ENCODE measurements around the gene CDCP2. TPM values are rescaled to one million over a fixed set of nuclear protein-coding genes. Genes with fewer than 3 reads are reported as not detected.

CDCP2 gene
- total RNA-seq, 1 donor from 2014 or later = not detected

- Mint-ChIP-seq H3K4me1 (ENCODE audit: low read depth, unreplicated experiment) (peaks cover 4% of the 10 kb centered on the region), H3K27ac (ENCODE audit: unreplicated experiment) (no peak overlapping the region), H3K27me3 (ENCODE audit: low read depth, unreplicated experiment) (peaks cover 13% of the 10 kb centered on the region), H3K4me3 (ENCODE audit: unreplicated experiment) (no peak overlapping the region), H3K36me3 (ENCODE audit: low read depth, unreplicated experiment) (no peaks in the 10 kb centered on the region), H3K9me3 (ENCODE audit: unreplicated experiment) (peaks cover 3% of the 10 kb centered on the region)
- no peaks in the 10 kb centered on the region for H3K36me3 ChIP-seq (ENCODE audit: insufficient read depth, low read length)
- no peak overlapping the region for H3K4me2 ChIP-seq (ENCODE audit: low read length)
- no peak for DNase-seq (ENCODE audit: low read depth)
- H3K4me1 ChIP-seq (ENCODE audit: insufficient read depth, low read length) = no peaks in the 10 kb centered on the region
- FAIRE-seq = no peak
- no peak overlapping the region for H3K4me3 ChIP-seq (ENCODE audit: insufficient read depth, low read depth, low read length)
- H3K79me2 ChIP-seq (ENCODE audit: insufficient read depth, low read length) = no peaks in the 10 kb centered on the region
- H4K20me1 ChIP-seq (ENCODE audit: insufficient read depth, low read length) = no peaks in the 10 kb centered on the region
- H3K27me3 ChIP-seq (ENCODE audit: insufficient read depth, low read length) = no peaks in the 10 kb centered on the region
- H3K27ac ChIP-seq (ENCODE audit: low read depth, low read length) = no peak overlapping the region
- TF ChIP-seq EZH2 (IDR thresholded peaks at IDR 0.05; ENCODE audit: insufficient read depth, low read length) = no peak
- no peak for TF ChIP-seq CTCF (IDR thresholded peaks at IDR 0.05; ENCODE audit: insufficient read depth, low read depth, low read length)
- H2AFZ ChIP-seq (ENCODE audit: low read depth, low read length) = no peak overlapping the region
- no peaks in the 10 kb centered on the region for H3K9me3 ChIP-seq (ENCODE audit: insufficient read depth, low read depth, low read length)
- H3K9ac ChIP-seq (ENCODE audit: low read length) = no peak overlapping the region
Measured at GRCh38 chr1:54109129-54110090, 43.4 kb downstream of the CDCP2 start.

GRCh38 chr1:54108156-54108555 lies 44.6 kb downstream of the CDCP2 start:
- no peak overlapping the region for H3K4me2 ChIP-seq (ENCODE audit: low read length)
- H3K79me2 ChIP-seq (ENCODE audit: insufficient read depth, low read length) = no peaks in the 10 kb centered on the region
- no peak for TF ChIP-seq CTCF (IDR thresholded peaks at IDR 0.05; ENCODE audit: insufficient read depth, low read depth, low read length)
- TF ChIP-seq EZH2 (IDR thresholded peaks at IDR 0.05; ENCODE audit: insufficient read depth, low read length) = no peak
- H3K9me3 ChIP-seq (ENCODE audit: insufficient read depth, low read depth, low read length) = no peaks in the 10 kb centered on the region
- FAIRE-seq = no peak
- Mint-ChIP-seq H3K4me3 (ENCODE audit: unreplicated experiment) (no peak overlapping the region), H3K36me3 (ENCODE audit: low read depth, unreplicated experiment) (no peaks in the 10 kb centered on the region), H3K27ac (ENCODE audit: unreplicated experiment) (no peak overlapping the region), H3K9me3 (ENCODE audit: unreplicated experiment) (peaks cover 3% of the 10 kb centered on the region), H3K4me1 (ENCODE audit: low read depth, unreplicated experiment) (peaks cover 4% of the 10 kb centered on the region), H3K27me3 (ENCODE audit: low read depth, unreplicated experiment) (peaks cover 11% of the 10 kb centered on the region)
- H3K27me3 ChIP-seq (ENCODE audit: insufficient read depth, low read length) = no peaks in the 10 kb centered on the region
- H3K4me3 ChIP-seq (ENCODE audit: insufficient read depth, low read depth, low read length) = no peak overlapping the region
- DNase-seq (ENCODE audit: low read depth) = no peak
- no peak overlapping the region for H3K27ac ChIP-seq (ENCODE audit: low read depth, low read length)
- no peak overlapping the region for H3K9ac ChIP-seq (ENCODE audit: low read length)
- H3K4me1 ChIP-seq (ENCODE audit: insufficient read depth, low read length) = no peaks in the 10 kb centered on the region
- no peaks in the 10 kb centered on the region for H4K20me1 ChIP-seq (ENCODE audit: insufficient read depth, low read length)
- H2AFZ ChIP-seq (ENCODE audit: low read depth, low read length) = no peak overlapping the region
- no peaks in the 10 kb centered on the region for H3K36me3 ChIP-seq (ENCODE audit: insufficient read depth, low read length)

- no peak overlapping the region for H2AFZ ChIP-seq (ENCODE audit: low read depth, low read length)
- FAIRE-seq = peak; percentile 92
- no peaks in the 10 kb centered on the region for H3K4me1 ChIP-seq (ENCODE audit: insufficient read depth, low read length)
Measured at GRCh38 chr1:54107131-54107530, 45.7 kb downstream of the CDCP2 start.

More at GRCh38 chr1:54107131-54107530, 45.7 kb downstream of the CDCP2 start:
- peak; percentile 16 for TF ChIP-seq CTCF (IDR thresholded peaks at IDR 0.05; ENCODE audit: insufficient read depth, low read depth, low read length)
- TF ChIP-seq EZH2 (IDR thresholded peaks at IDR 0.05; ENCODE audit: insufficient read depth, low read length) = no peak
- H3K9me3 Mint-ChIP-seq (ENCODE audit: unreplicated experiment) = peaks cover 3% of the 10 kb centered on the region
- peaks cover 4% of the 10 kb centered on the region for H3K4me1 Mint-ChIP-seq (ENCODE audit: low read depth, unreplicated experiment)
- peaks cover 11% of the 10 kb centered on the region for H3K27me3 Mint-ChIP-seq (ENCODE audit: low read depth, unreplicated experiment)
- Histone ChIP-seq H3K4me2 (ENCODE audit: low read length) (no peak overlapping the region), H3K79me2 (ENCODE audit: insufficient read depth, low read length) (no peaks in the 10 kb centered on the region), H3K4me3 (ENCODE audit: insufficient read depth, low read depth, low read length) (no peak overlapping the region), H3K9ac (ENCODE audit: low read length) (no peak overlapping the region), H4K20me1 (ENCODE audit: insufficient read depth, low read length) (no peaks in the 10 kb centered on the region), H3K27me3 (ENCODE audit: insufficient read depth, low read length) (no peaks in the 10 kb centered on the region), H3K27ac (ENCODE audit: low read depth, low read length) (no peak overlapping the region), H3K36me3 (ENCODE audit: insufficient read depth, low read length) (no peaks in the 10 kb centered on the region), H3K9me3 (ENCODE audit: insufficient read depth, low read depth, low read length) (no peaks in the 10 kb centered on the region)
- H3K4me3 Mint-ChIP-seq (ENCODE audit: unreplicated experiment) = no peak overlapping the region
- peaks cover 3% of the 10 kb centered on the region for H3K36me3 Mint-ChIP-seq (ENCODE audit: low read depth, unreplicated experiment)
- DNase-seq (ENCODE audit: low read depth) = no peak
- H3K27ac Mint-ChIP-seq (ENCODE audit: unreplicated experiment) = no peak overlapping the region
